ENCODE measurements around the gene KMT2D.

Gene KMT2D

GRCh38 chr12:49060237-49061156, at the start of gene KMT2D:
Gene KMT2D, minus strand, starts transcription at chr12:49060794. Its CDS starts 5,470 bp downstream, at chr12:49055324.
- peak; percentile 74 to 93 for DNase-seq

DNA sequence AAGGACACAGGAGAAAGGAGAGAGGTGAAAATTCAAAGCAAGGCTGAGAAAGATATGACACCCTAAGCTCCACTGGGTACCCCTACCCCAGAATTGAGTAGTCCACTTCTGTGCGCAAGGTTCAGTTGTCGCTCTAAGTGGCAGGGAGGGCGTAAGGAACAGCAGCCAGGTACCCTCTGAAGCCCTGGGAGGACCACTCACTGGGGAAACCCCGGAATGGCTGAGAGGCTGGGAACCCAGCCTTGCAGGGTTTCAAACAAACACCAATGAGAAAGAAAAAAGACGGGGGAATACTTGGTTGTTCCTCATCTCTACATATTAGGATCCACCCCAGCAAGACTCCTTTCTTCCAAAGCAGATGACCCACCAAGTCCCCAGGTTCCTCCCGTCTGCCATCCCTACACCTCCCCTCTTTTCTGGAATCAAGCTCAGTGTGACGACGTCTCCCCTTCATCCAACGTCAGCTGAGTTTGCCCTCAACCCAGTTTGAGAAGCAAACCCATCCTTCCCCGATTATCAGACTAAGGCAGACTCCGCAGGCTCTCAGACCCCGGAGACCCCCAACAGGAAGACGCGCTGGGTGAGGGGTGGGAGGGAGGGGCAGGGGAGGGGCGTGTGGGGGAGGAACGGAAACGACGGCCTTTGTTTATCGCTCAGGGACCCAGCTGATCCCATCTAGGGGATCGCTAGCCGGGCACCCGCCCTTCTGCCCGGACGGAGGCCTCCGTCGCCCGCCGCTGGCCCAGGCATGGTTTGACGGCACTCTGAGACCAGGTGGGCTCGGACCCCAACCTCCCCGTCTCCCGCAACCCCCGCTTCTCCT, 49.3 kb upstream of the KMT2D start:
- peak in 1 of 2 experiments; percentile 8 for DNase-seq

- no peak for DNase-seq
These were observed 48.4 kb upstream of the KMT2D start for GRCh38 chr12:49108958-49109404.

DNA sequence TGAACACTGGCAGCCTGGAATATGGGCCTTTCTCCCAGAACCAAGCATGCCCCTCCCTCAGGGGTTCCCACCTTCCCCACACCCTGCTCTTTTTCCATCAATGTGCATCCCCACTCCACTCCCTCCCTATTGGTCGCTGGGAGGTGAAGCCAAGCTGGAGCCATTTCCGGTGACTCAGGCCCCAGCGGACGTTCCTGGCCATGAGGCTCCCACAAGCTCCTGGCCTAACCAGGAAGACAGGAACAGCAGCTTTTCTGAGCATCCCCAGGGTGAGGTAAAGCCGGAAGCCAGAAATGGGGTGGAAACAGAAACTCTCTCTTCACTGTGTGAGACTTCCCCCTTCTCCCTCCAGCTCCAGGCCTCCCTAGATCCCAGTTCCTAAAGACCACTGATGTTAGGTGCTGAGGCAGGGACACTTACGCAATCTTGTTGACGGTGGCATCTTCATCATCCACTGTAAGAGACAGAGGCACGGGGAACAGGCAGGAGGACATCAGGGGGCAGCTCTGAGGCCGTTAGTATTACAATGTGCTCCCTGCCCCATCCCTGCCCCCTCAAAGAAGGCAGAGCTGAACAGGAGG, 45.0 kb upstream of the KMT2D start:
- DNase-seq = no peak

DNA sequence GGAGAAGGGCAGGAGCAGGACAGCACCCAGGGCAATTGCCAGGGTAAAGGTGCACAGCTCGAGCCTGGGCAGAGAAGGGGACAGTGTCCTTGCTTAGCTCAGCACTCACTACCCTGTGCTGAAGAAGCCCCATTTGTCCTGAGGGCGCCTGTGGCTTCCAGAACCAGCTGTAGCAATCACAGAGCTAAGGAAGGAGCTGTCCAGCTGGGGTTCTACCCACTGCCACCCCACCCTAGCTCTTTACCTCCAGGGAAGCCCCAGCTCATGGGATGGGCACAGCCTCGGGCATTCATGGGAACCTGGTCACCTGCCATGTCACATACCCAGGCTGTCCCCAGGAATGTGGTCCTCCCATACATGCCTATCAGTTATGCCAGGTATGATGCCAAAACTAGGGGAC, 44.2 kb upstream of the KMT2D start:
- DNase-seq = no peak

DNA sequence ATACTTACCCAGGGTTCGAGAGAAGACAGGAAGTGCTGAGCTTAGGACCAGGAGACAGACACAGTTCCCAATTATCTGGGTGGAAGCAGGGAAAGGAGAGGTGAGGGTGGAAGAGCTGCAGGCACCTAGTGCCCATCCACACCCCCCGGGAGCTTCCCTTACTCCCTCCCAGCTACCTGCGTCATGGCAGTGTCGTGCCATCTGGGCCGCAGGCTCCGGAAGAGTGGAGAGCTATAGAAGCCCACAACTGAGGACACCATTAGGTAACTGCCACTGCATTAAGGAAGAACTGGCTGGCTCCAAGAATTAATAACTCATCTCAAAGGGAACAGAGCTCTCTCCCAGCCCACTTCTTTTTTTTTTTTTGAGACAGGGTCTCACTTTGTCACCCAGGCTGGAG, 39.8 kb upstream of the KMT2D start:
- no peak for DNase-seq

DNA sequence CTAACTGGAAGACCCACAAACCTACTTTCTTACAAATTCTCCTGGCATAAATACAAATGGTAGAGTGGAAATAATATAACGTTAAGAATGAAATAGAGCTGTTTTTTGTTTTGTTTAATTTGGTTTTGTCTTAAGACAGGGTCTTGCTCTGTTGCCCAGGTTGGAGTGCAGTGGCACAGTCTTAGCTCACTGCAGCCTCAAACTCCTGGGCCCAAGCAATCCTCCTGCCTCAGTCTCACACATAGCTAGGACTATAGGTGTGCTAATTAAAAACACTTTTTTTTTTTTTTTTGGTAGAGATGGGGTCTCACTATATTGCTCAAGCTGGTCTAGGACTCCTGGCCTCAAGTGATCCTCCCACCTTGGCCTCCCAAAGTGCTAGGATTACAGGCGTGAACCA, 38.1 kb upstream of the KMT2D start:
- DNase-seq = no peak

- peak in 1 of 2 experiments; percentile 40 for DNase-seq
These were observed 37.4 kb upstream of the KMT2D start for GRCh38 chr12:49098035-49098451.

GRCh38 chr12:49097381-49097780, 36.8 kb upstream of the KMT2D start:
- DNase-seq = no peak

DNA sequence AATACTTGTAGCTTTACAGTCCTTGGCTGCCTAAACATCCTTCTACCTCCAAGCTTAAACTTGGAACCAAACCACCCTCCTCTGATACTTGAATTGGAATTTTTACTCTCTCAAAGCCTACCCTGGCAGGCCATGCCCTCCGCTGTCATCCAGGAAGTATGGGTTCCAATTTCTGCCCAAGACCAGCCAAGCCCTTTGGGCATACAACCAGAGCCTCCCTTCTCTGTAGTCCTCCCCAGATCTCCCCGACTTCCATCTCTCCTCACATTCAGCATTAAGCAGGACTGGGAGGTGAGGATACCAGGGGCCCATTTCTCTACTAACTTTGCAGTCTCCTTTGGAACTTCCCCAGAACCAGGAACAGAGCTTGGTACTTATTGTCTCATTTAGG, 34.4 kb upstream of the KMT2D start:
- DNase-seq = no peak

DNA sequence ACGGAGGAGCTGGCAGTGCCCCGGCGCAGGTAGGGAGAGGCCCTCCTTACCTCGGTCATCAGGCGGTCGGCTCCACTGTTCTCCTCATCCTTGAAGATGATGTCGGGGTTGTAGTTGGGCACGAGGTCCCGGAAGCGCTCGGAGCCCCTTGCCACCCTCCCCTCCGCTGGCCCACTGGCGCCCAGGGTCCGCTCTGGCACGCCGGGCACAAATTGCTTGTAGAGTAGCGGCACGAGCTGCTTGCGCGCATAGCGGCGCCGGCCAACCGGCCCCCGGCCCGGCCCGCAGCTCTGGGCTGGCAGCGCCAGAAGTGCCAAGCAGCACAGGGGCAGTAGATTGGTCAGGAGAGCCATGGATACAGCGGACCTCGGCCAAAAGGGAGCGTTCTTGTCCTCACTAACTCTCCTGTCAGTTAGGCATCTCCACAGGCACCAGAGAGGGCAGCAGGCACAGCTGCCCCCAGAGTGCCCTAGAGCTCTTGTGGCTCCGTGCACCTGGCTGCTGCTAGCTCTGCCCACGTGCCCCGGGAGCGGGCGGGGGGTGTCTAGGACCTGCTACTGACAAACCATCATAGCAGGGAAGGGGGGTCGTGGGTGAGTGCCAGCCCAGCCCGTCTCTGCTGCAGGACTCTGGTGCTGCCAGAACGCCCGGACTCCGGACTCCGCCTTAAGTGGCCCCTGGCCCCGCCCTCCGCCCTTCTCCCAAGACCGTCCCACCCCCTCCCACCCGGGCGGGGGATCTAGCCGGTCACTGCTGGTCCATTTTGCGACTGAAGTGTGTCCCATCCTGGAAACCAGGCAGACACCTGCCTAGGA, 33.8 kb upstream of the KMT2D start, which contains the start of gene DHH:
DHH (minus strand) TSS at position 642 of the 815 bp plus-strand sequence; CDS start at position 353, 289 bp downstream.
- no peak for DNase-seq

GRCh38 chr12:49093792-49094159, 33.2 kb upstream of the KMT2D start:
- no peak for DNase-seq

- no peak for DNase-seq
These were observed 32.3 kb upstream of the KMT2D start for GRCh38 chr12:49092816-49093406.

DNA sequence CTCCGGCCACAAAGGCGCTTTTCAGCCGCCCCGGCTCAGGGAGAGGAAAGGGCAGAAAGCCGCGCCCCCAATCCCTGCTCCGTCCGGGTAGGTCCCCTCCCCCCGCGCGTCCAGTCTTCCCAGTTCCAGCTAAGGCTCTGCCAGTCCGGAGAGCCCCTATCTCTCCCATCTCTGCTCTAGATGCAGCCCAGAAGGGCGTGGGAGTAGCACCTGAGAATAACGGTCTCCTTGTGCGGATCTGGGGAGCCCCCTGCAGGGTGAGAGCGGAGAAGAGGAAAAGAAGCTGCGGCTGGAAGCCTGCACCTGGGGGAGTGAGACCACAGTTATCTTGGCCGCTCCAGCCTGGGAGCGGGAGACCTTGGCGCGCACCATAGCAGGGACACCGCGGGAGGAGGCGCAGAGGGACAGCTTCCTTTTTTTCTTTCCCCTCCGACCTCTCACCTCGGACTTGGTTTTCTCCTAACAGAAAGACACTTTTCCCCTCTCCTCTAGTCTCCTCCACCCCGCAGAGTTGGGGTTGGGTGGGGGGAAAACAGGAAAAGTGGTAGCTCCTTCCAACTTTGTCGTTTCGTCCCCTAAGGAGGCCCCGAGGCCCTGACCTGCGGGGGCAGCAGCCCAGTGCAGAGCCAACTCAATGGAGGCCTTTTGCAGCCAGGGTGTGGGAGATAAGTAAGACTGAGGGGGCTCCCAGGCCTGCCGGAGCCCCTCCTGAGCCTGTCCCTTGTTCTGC, 31.7 kb upstream of the KMT2D start:
- no peak for DNase-seq

- no peak for DNase-seq
These were observed 31.2 kb upstream of the KMT2D start for GRCh38 chr12:49091836-49092085.

GRCh38 chr12:49091056-49091835, 30.7 kb upstream of the KMT2D start:
- DNase-seq = no peak

GRCh38 chr12:49089821-49090773, 29.5 kb upstream of the KMT2D start:
- no peak for DNase-seq

DNA sequence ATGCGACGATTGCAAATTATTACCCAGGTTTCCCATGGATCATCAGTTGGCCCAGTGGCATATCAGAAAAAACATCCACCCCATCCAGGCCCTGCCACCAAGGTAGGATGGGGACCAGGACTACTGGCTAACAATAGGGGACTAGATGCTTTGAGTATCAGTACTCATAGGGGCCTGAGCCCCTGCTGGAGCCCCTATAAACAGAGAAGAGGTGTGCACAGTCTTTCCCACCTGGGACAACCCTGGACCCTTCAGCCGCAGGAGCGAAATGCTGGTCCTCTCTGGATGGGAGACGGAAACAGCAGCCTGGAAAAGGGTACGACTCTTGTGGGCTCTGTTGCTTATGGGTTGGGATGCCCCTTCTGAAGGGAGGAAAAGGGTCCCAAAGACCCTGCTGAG, 28.3 kb upstream of the KMT2D start:
- no peak for DNase-seq

DNA sequence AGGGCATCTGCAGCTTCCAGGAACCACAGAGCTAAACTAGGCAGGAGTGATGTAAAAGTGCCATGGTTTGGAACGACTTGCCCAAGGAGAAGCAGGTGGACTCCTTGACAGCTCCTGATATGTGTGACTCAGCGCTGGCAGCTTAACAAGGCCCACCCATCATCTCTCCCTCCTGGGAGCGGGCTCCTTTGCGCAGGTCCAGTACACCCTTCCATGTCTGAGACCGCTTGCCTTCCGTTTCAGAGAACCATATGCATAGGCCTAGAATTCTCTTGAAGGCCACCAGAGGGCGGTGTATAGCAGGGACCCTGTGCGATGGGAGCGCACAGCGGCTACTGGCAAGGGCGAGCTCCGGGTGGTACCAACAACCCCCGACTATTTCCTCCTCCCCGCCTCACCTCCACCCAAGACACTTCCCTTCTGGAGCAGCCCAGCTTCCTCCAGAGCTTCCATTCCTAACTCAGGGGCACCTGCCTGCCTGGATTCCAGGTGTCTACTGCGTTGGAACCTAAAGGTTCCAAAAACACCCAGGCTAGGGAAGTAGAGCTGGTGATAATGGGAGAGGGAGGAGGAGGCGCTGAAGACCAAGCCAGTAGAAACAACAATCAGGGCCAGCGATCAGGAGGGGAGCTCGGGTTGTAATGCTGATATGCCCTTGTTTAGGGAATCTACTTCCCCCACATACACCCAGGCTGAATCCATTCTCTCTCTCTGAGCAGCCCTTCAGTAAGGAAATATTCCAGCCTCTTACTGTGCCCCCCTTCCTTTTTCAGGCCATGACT, 27.7 kb upstream of the KMT2D start:
- DNase-seq = peak; percentile 70 to 90
